Hepatocyte (in vitro differentiated cells): ENCODE results near the gene CEP295NL. TPM values are rescaled to one million over a fixed set of nuclear protein-coding genes. Genes with fewer than 3 reads are reported as not detected.

ENCODE experiments used
- DNase-seq: peaks from one replicate; pipeline ENCODE4 v3.0.0-alpha.2; 2016; ENCODE audit warnings: low spot score
- H2AFZ ChIP-seq: fragments of 200-600 bp; sonication (generic); 2 replicates; pipeline ENCODE4 v1.6.0; 2016; ENCODE audit warnings: antibody characterized with exemption, mild to moderate bottlenecking
- H3K27ac ChIP-seq: fragments of 200-600 bp; sonication (generic); 2 replicates; pipeline ENCODE4 v1.5.1; 2016; ENCODE audit warnings: mild to moderate bottlenecking
- H3K27me3 ChIP-seq: fragments of 200-600 bp; sonication (generic); 2 replicates; pipeline ENCODE4 v1.6.1; 2016
- H3K36me3 ChIP-seq: fragments of 200-600 bp; sonication (generic); replicated peaks from 2 replicates; pipeline ENCODE4 v1.5.1; 2016; ENCODE audit warnings: low read depth; ENCODE audit not compliant: insufficient read depth
- H3K4me1 ChIP-seq: fragments of 200-600 bp; sonication (generic); 2 replicates; pipeline ENCODE4 v1.5.1; 2016; ENCODE audit warnings: mild to moderate bottlenecking, moderate library complexity; ENCODE audit not compliant: insufficient read depth
- H3K4me2 ChIP-seq: fragments of 200-600 bp; sonication (generic); 2 replicates; pipeline ENCODE4 v1.6.0; 2016
- H3K4me3 ChIP-seq: fragments of 200-600 bp; sonication (generic); 2 replicates; pipeline ENCODE4 v1.5.1; 2016; ENCODE audit warnings: mild to moderate bottlenecking
- H3K79me2 ChIP-seq: fragments of 200-600 bp; sonication (generic); 2 replicates; pipeline ENCODE4 v1.6.0; 2017; ENCODE audit warnings: mild to moderate bottlenecking
- H3K9me2 ChIP-seq: fragments of 200-600 bp; sonication (generic); replicated peaks from 2 replicates; pipeline ENCODE4 v1.6.0; 2017; ENCODE audit warnings: mild to moderate bottlenecking; ENCODE audit not compliant: insufficient read depth
- H3K9me3 ChIP-seq: fragments of 200-600 bp; sonication (generic); 2 replicates; pipeline ENCODE4 v1.5.1; 2016; ENCODE audit warnings: low read depth, mild to moderate bottlenecking
- H4K20me1 ChIP-seq: fragments of 200-600 bp; sonication (generic); 2 replicates; pipeline ENCODE4 v1.6.0; 2016; ENCODE audit warnings: mild to moderate bottlenecking; ENCODE audit not compliant: insufficient read depth, poor library complexity, severe bottlenecking
- EZH2 ChIP-seq: fragments of 200-600 bp; sonication (generic); IDR thresholded peaks from 2 replicates; pipeline ENCODE4 v1.6.1; 2016; ENCODE audit warnings: antibody characterized with exemption, mild to moderate bottlenecking, borderline replicate concordance
- EZH2phosphoT487 ChIP-seq: fragments of 200-600 bp; sonication (generic); IDR thresholded peaks from one replicate; pipeline ENCODE4 v1.6.1; 2018; ENCODE audit warnings: antibody characterized with exemption, mild to moderate bottlenecking, low read depth, moderate library complexity; ENCODE audit not compliant: unreplicated experiment, severe bottlenecking
- WGBS: methylation state at CpG from one replicate; pipeline ENCODE4 v1.1.6; 2016; ENCODE audit warnings: low lambda C conversion rate; ENCODE audit errors: missing lambda C conversion rate; 5-methylcytosine and 5-hydroxymethylcytosine counted together
- polyA plus RNA-seq: library from polyadenylated mRNA; unstranded; fragments of >200 nt; fragmentation: Nextera tagmentation; extraction: Ambion mirVana; gene quantifications from 2 replicates; pipeline ENCODE4 v1.2.1, GENCODE V29; 2016
- total RNA-seq: library from RNA; depleted of rRNA; stranded (reverse); fragments of >200 nt; gene quantifications from 2 replicates; pipeline ENCODE4 v1.2.3, GENCODE V29; 2014
- TF ChIP-seq, protein P1 (sequence below): fragments of 200-600 bp; sonication (generic); IDR thresholded peaks from 2 replicates; pipeline ENCODE4 v1.5.1; 2016; ENCODE audit warnings: antibody characterized with exemption, mild to moderate bottlenecking; ENCODE audit not compliant: poor library complexity

The CEP295NL gene
- total and polyA plus RNA-seq, 2 experiments from 2014 or later, result 0.17 to 0.97 TPM

- Histone ChIP-seq H3K27ac (no peak overlapping the region), H3K4me2 (no peak overlapping the region), H3K9me2 (no peaks in the 10 kb centered on the region), H3K4me1 (no peaks in the 10 kb centered on the region), H3K79me2 (no peaks in the 10 kb centered on the region), H3K27me3 (no peaks in the 10 kb centered on the region), H2AFZ (no peak overlapping the region), H3K36me3 (no peaks in the 10 kb centered on the region), H4K20me1 (no peaks in the 10 kb centered on the region), H3K4me3 (no peak overlapping the region), H3K9me3 (no peaks in the 10 kb centered on the region)
- 86% methylated on average over 16 of the region's 16 CpGs for WGBS
- TF ChIP-seq, protein P1, sequence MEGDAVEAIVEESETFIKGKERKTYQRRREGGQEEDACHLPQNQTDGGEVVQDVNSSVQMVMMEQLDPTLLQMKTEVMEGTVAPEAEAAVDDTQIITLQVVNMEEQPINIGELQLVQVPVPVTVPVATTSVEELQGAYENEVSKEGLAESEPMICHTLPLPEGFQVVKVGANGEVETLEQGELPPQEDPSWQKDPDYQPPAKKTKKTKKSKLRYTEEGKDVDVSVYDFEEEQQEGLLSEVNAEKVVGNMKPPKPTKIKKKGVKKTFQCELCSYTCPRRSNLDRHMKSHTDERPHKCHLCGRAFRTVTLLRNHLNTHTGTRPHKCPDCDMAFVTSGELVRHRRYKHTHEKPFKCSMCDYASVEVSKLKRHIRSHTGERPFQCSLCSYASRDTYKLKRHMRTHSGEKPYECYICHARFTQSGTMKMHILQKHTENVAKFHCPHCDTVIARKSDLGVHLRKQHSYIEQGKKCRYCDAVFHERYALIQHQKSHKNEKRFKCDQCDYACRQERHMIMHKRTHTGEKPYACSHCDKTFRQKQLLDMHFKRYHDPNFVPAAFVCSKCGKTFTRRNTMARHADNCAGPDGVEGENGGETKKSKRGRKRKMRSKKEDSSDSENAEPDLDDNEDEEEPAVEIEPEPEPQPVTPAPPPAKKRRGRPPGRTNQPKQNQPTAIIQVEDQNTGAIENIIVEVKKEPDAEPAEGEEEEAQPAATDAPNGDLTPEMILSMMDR, result no peak
- TF ChIP-seq EZH2, result no peak
- no peak for TF ChIP-seq EZH2phosphoT487
- peak; percentile 29 for DNase-seq
These were observed 50.3 kb downstream of the CEP295NL start for GRCh38 chr17:78852709-78853121.

- DNase-seq, result no peak
- no peaks in the 10 kb centered on the region for H3K36me3 ChIP-seq
- no peak overlapping the region for H3K4me2 ChIP-seq
- no peak overlapping the region for H3K27ac ChIP-seq
- H3K4me3 ChIP-seq, result no peak overlapping the region
- no peaks in the 10 kb centered on the region for H3K27me3 ChIP-seq
- H3K4me1 ChIP-seq, result no peaks in the 10 kb centered on the region
- WGBS, result 94% methylated on average over 5 of the region's 5 CpGs
- no peaks in the 10 kb centered on the region for H3K79me2 ChIP-seq
- H4K20me1 ChIP-seq, result no peaks in the 10 kb centered on the region
- no peaks in the 10 kb centered on the region for H3K9me2 ChIP-seq
- no peaks in the 10 kb centered on the region for H3K9me3 ChIP-seq
- no peak for TF ChIP-seq EZH2
- TF ChIP-seq EZH2phosphoT487, result no peak
- TF ChIP-seq, protein P1, result no peak
- H2AFZ ChIP-seq, result no peak overlapping the region
These were observed 54.0 kb downstream of the CEP295NL start for GRCh38 chr17:78849026-78849425.

- Histone ChIP-seq H4K20me1 (no peaks in the 10 kb centered on the region), H3K4me3 (no peak overlapping the region), H3K9me2 (no peaks in the 10 kb centered on the region), H3K4me1 (peaks cover under 1% of the 10 kb centered on the region), H3K9me3 (no peaks in the 10 kb centered on the region), H3K27me3 (no peaks in the 10 kb centered on the region), H3K36me3 (no peaks in the 10 kb centered on the region), H3K4me2 (no peak overlapping the region), H3K27ac (no peak overlapping the region), H2AFZ (no peak overlapping the region), H3K79me2 (no peaks in the 10 kb centered on the region)
- 99% methylated on average over 3 of the region's 3 CpGs for WGBS
- DNase-seq, result no peak
- TF ChIP-seq EZH2phosphoT487 (no peak), EZH2 (no peak)
- TF ChIP-seq, protein P1, result no peak
These were observed 55.9 kb downstream of the CEP295NL start for GRCh38 chr17:78847052-78847451.
